Measurements from ENCODE around the gene KIF20B. TPM values are rescaled to one million over a fixed set of nuclear protein-coding genes. Genes with fewer than 3 reads are reported as not detected.

KIF20B gene
- total RNA-seq, 1 donor from 2014 or later: 71.5 TPM

DNA sequence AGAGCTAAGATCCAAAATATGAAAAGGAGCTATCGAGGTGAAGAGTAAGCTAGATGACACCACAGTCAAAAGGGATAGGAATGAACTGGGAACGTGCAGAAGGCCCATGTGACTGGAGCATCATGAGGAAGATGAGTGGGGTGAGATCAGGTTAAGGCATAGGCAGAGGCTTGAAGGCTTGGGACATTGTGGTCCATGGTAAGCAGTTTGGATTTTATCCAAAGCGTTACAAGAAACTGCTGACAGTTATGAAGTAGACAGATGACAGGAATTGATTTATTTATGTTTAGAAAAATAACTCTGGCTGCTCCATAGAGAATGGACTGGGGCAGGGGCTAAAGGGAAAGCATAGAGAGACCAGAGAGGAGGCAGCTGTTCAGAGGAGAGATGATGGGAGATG is 38.2 kb upstream of the KIF20B start:
- Histone ChIP-seq H3K4me2 (no peak overlapping the region), H3K36me3 (no peaks in the 10 kb centered on the region), H3K4me1 (peaks cover 8% of the 10 kb centered on the region), H2AFZ (replicated peaks) (no peak overlapping the region), H3K9me3 (ENCODE audit: low read depth) (no peaks in the 10 kb centered on the region), H4K20me1 (ENCODE audit: low read depth) (no peaks in the 10 kb centered on the region), H3F3A (ENCODE audit: low read depth) (no peaks in the 10 kb centered on the region), H3K27ac (no peak overlapping the region), H3K27me3 (no peaks in the 10 kb centered on the region), H3K79me2 (ENCODE audit: low read depth) (no peaks in the 10 kb centered on the region), H3K9ac (no peak overlapping the region), H3K4me3 (no peak overlapping the region)
- H3K36me3 Mint-ChIP-seq: no peaks in the 10 kb centered on the region
- peaks cover 2% of the 10 kb centered on the region for H3K4me1 Mint-ChIP-seq
- no peaks in the 10 kb centered on the region for H3K27me3 Mint-ChIP-seq (ENCODE audit: insufficient read depth, low read depth)
- TF ChIP-seq, protein P1, sequence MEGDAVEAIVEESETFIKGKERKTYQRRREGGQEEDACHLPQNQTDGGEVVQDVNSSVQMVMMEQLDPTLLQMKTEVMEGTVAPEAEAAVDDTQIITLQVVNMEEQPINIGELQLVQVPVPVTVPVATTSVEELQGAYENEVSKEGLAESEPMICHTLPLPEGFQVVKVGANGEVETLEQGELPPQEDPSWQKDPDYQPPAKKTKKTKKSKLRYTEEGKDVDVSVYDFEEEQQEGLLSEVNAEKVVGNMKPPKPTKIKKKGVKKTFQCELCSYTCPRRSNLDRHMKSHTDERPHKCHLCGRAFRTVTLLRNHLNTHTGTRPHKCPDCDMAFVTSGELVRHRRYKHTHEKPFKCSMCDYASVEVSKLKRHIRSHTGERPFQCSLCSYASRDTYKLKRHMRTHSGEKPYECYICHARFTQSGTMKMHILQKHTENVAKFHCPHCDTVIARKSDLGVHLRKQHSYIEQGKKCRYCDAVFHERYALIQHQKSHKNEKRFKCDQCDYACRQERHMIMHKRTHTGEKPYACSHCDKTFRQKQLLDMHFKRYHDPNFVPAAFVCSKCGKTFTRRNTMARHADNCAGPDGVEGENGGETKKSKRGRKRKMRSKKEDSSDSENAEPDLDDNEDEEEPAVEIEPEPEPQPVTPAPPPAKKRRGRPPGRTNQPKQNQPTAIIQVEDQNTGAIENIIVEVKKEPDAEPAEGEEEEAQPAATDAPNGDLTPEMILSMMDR (IDR thresholded peaks at IDR 0.05): no peak
- TF ChIP-seq EZH2 (IDR thresholded peaks at IDR 0.05) (no peak), EZH2phosphoT487 (IDR thresholded peaks at IDR 0.05) (no peak)
- no peak overlapping the region for H3K4me3 Mint-ChIP-seq
- DNase-seq (ENCODE audit: low spot score): no peak
- no peaks in the 10 kb centered on the region for H3K9me3 Mint-ChIP-seq
- no peak overlapping the region for H3K27ac Mint-ChIP-seq

DNA sequence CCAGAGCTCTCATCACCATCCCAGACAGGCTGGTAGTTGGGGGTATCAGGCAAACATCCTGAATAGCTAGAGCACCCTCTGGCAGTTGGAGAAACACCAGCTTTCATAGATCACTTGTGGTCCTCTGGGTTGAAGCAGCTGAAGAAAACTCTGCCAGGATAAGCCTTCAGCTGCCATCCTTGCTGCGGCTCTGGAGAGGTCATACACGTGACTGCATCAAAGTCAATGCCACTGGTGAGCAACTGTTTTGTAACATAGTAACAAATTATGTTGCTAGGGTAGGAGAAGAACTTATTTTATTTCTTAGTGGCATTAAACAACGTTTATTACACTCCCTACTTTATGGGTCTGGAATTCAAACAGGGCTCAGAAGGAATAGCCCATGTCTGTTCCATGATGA is 37.2 kb upstream of the KIF20B start:
- H3K4me1 Mint-ChIP-seq: peaks cover 2% of the 10 kb centered on the region
- Histone ChIP-seq H3K79me2 (ENCODE audit: low read depth) (no peaks in the 10 kb centered on the region), H3K36me3 (no peaks in the 10 kb centered on the region), H3K4me1 (peaks cover 8% of the 10 kb centered on the region), H3K27ac (no peak overlapping the region), H3K9ac (no peak overlapping the region), H3K27me3 (no peaks in the 10 kb centered on the region), H3K4me3 (no peak overlapping the region), H3K4me2 (no peak overlapping the region), H3F3A (ENCODE audit: low read depth) (no peaks in the 10 kb centered on the region), H2AFZ (replicated peaks) (no peak overlapping the region), H3K9me3 (ENCODE audit: low read depth) (no peaks in the 10 kb centered on the region), H4K20me1 (ENCODE audit: low read depth) (no peaks in the 10 kb centered on the region)
- H3K36me3 Mint-ChIP-seq: no peaks in the 10 kb centered on the region
- DNase-seq (ENCODE audit: low spot score): no peak
- TF ChIP-seq, protein P1 (IDR thresholded peaks at IDR 0.05): no peak
- no peak for TF ChIP-seq EZH2 (IDR thresholded peaks at IDR 0.05)
- TF ChIP-seq EZH2phosphoT487 (IDR thresholded peaks at IDR 0.05): no peak
- H3K4me3 Mint-ChIP-seq: no peak overlapping the region
- H3K9me3 Mint-ChIP-seq: no peaks in the 10 kb centered on the region
- H3K27me3 Mint-ChIP-seq (ENCODE audit: insufficient read depth, low read depth): no peaks in the 10 kb centered on the region
- no peak overlapping the region for H3K27ac Mint-ChIP-seq

DNA sequence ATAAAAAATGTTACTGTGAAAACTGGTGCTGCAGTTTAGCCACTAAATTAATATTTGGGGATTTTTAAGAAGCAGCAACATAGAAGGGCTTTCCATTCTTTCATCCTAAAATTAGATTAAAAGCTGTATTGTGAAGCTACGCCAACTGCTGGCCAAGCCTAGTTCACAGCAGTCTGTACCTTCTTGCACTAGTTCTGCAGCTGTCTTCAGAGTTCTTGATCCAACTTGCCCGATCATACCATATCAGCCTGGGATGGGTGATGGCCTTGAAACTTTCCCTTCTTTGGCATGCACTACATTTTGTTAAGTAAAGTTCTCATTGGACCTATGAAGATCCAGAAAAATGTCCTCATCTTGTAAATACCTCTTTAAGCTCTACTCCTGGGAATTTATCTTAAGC is 36.1 kb upstream of the KIF20B start:
- no peaks in the 10 kb centered on the region for H3F3A ChIP-seq (ENCODE audit: low read depth)
- no peaks in the 10 kb centered on the region for H4K20me1 ChIP-seq (ENCODE audit: low read depth)
- no peaks in the 10 kb centered on the region for H3K9me3 ChIP-seq (ENCODE audit: low read depth)
- no peaks in the 10 kb centered on the region for H3K79me2 ChIP-seq (ENCODE audit: low read depth)
- no peak overlapping the region for H3K9ac ChIP-seq
- no peak for DNase-seq (ENCODE audit: low spot score)
- H3K4me3 ChIP-seq: no peak overlapping the region
- Mint-ChIP-seq H3K4me3 (no peak overlapping the region), H3K36me3 (peaks cover 1% of the 10 kb centered on the region), H3K4me1 (peaks cover 2% of the 10 kb centered on the region), H3K9me3 (no peaks in the 10 kb centered on the region), H3K27ac (no peak overlapping the region), H3K27me3 (ENCODE audit: insufficient read depth, low read depth) (no peaks in the 10 kb centered on the region)
- H3K4me1 ChIP-seq: peaks cover 8% of the 10 kb centered on the region
- TF ChIP-seq EZH2phosphoT487 (IDR thresholded peaks at IDR 0.05) (no peak), EZH2 (IDR thresholded peaks at IDR 0.05) (no peak)
- TF ChIP-seq, protein P1 (IDR thresholded peaks at IDR 0.05): no peak
- no peaks in the 10 kb centered on the region for H3K36me3 ChIP-seq
- no peaks in the 10 kb centered on the region for H3K27me3 ChIP-seq
- H3K27ac ChIP-seq: no peak overlapping the region
- H3K4me2 ChIP-seq: no peak overlapping the region
- H2AFZ ChIP-seq (replicated peaks): no peak overlapping the region

All from neural progenitor cell (in vitro differentiated cells).